HG03159 (cell line): Measurements from ENCODE around the gene ERN2.
"Not testable (repeated sequence)": the region's sequence is repeated elsewhere in the genome, so short reads cannot be mapped to it uniquely, and the experiment has no call there.

Experiments used
- ATAC-seq: cut with Tn5 transposase; IDR thresholded peaks from one replicate; pipeline ENCODE4 v1.9.1; 2021; ENCODE audit warnings: mild to moderate bottlenecking, moderate library complexity; ENCODE audit not compliant: unreplicated experiment

ERN2 gene

GRCh38 chr16:23712976-23713375 is at the start of gene ERN2:
Gene ERN2 (minus strand): TSS chr16:23713222. CDS start chr16:23713187, 35 bp downstream.
- no peak for ATAC-seq

GRCh38 chr16:23757937-23758619 is 45.1 kb upstream of the ERN2 start:
- ATAC-seq = no peak

- ATAC-seq = no peak
These were observed 44.1 kb upstream of the ERN2 start for GRCh38 chr16:23757116-23757515.

GRCh38 chr16:23755484-23755809 is 42.4 kb upstream of the ERN2 start:
- no peak for ATAC-seq

GRCh38 chr16:23754594-23755483 is 41.8 kb upstream of the ERN2 start, which contains the start of gene CHP2:
Gene CHP2 (plus strand): TSS chr16:23755026. CDS start chr16:23755050, 24 bp downstream.
- ATAC-seq = no peak

GRCh38 chr16:23753908-23754593 is 41.0 kb upstream of the ERN2 start:
- no peak for ATAC-seq

- ATAC-seq = not testable (repeated sequence)
These were observed 38.0 kb upstream of the ERN2 start for GRCh38 chr16:23751053-23751452.

GRCh38 chr16:23748630-23749029 is 35.6 kb upstream of the ERN2 start:
- no peak for ATAC-seq

GRCh38 chr16:23745263-23745662 is 32.2 kb upstream of the ERN2 start:
- ATAC-seq = no peak

GRCh38 chr16:23742766-23743165 is 29.7 kb upstream of the ERN2 start:
- no peak for ATAC-seq

- ATAC-seq = no peak
These were observed 28.8 kb upstream of the ERN2 start for GRCh38 chr16:23741675-23742303.

GRCh38 chr16:23739516-23739915 is 26.5 kb upstream of the ERN2 start:
- ATAC-seq = no peak

- not testable (repeated sequence) for ATAC-seq
These were observed 24.5 kb upstream of the ERN2 start for GRCh38 chr16:23737423-23738028.

- no peak for ATAC-seq
These were observed 21.3 kb upstream of the ERN2 start for GRCh38 chr16:23734176-23734893.

GRCh38 chr16:23729503-23730424 is 16.7 kb upstream of the ERN2 start:
- ATAC-seq = no peak

- ATAC-seq = no peak
These were observed 15.1 kb upstream of the ERN2 start for GRCh38 chr16:23728112-23728477.

GRCh38 chr16:23726710-23727109 is 13.7 kb upstream of the ERN2 start:
- ATAC-seq = no peak

GRCh38 chr16:23724785-23725131 is 11.7 kb upstream of the ERN2 start:
- no peak for ATAC-seq

GRCh38 chr16:23724096-23724784 is 11.2 kb upstream of the ERN2 start:
- no peak for ATAC-seq
